Keratinocyte (primary cell): ENCODE results near the gene BMPR1B. TPM values are rescaled to one million over a fixed set of nuclear protein-coding genes. Genes with fewer than 3 reads are reported as not detected.

Experiments
- DNase-seq: peaks from one replicate; pipeline ENCODE4 v3.0.0-alpha.2; 2011; ENCODE audit warnings: low read depth, missing footprints, low spot score
- FAIRE-seq: peaks from 2 replicates; lab custom pipeline; 2011; peaks lifted over from hg19 to GRCh38; lab: Jason Lieb, UNC
- H2AFZ ChIP-seq: 2 replicates; pipeline ENCODE4 v1.6.0; 2012; ENCODE audit warnings: low read length, control low read depth, inconsistent platforms; ENCODE audit not compliant: control insufficient read depth
- H3K27ac ChIP-seq: 2 replicates; pipeline ENCODE4 v1.5.1; 2011; ENCODE audit warnings: low read length; ENCODE audit not compliant: control insufficient read depth, insufficient read depth
- H3K27me3 ChIP-seq: 3 replicates; pipeline ENCODE4 v1.6.0; 2011; ENCODE audit warnings: low read length; ENCODE audit not compliant: control insufficient read depth, insufficient read depth; ENCODE audit errors: extremely low read depth
- H3K36me3 ChIP-seq, 2 experiments: 2 replicates in 1 of 2; 3 replicates in 1 of 2; pipeline ENCODE4 v1.5.1; 2011; ENCODE audit warnings: low read length in 2 of 2, mild to moderate bottlenecking in 1 of 2; ENCODE audit not compliant: control insufficient read depth in 2 of 2, insufficient read depth in 2 of 2; ENCODE audit errors: extremely low read depth in 1 of 2
- H3K4me1 ChIP-seq: 3 replicates; pipeline ENCODE4 v1.5.1; 2011; ENCODE audit warnings: low read length; ENCODE audit not compliant: control insufficient read depth, insufficient read depth; ENCODE audit errors: extremely low read depth
- H3K4me2 ChIP-seq: 3 replicates; pipeline ENCODE4 v1.6.0; 2011; ENCODE audit warnings: low read depth, low read length; ENCODE audit not compliant: control insufficient read depth, insufficient read depth; ENCODE audit errors: extremely low read depth
- H3K4me3 ChIP-seq, 3 experiments: fragments of 200-600 bp in 1 of 3; sonication (generic) in 1 of 3; 2 replicates in 2 of 3; 3 replicates in 1 of 3; pipeline ENCODE4 v1.5.1; 2011 to 2016; ENCODE audit warnings: low read length in 3 of 3, mild to moderate bottlenecking in 3 of 3, control low read depth in 2 of 3, inconsistent platforms in 1 of 3, low read depth in 1 of 3, mixed read lengths in 1 of 3, mixed run types in 1 of 3, moderate library complexity in 1 of 3; ENCODE audit not compliant: control insufficient read depth in 2 of 3, insufficient read depth in 2 of 3; ENCODE audit errors: extremely low read depth in 1 of 3
- H3K79me2 ChIP-seq: 2 replicates; pipeline ENCODE4 v1.6.0; 2012; ENCODE audit warnings: low read length; ENCODE audit not compliant: control insufficient read depth, insufficient read depth
- H3K9ac ChIP-seq: 3 replicates; pipeline ENCODE4 v1.6.0; 2011; ENCODE audit warnings: low read length; ENCODE audit not compliant: control insufficient read depth, insufficient read depth; ENCODE audit errors: extremely low read depth
- H3K9me1 ChIP-seq: 3 replicates; pipeline ENCODE4 v1.6.0; 2011; ENCODE audit warnings: low read length; ENCODE audit not compliant: control insufficient read depth, insufficient read depth; ENCODE audit errors: extremely low read depth
- H3K9me3 ChIP-seq: 2 replicates; pipeline ENCODE4 v1.5.1; 2012; ENCODE audit warnings: low read depth, low read length; ENCODE audit not compliant: control insufficient read depth
- H4K20me1 ChIP-seq: 3 replicates; pipeline ENCODE4 v1.6.0; 2011; ENCODE audit warnings: low read length; ENCODE audit not compliant: control insufficient read depth, insufficient read depth; ENCODE audit errors: extremely low read depth
- EZH2 ChIP-seq: IDR thresholded peaks from one replicate; pipeline ENCODE4 v1.6.1; 2012; ENCODE audit warnings: inconsistent platforms, mild to moderate bottlenecking, low read length, moderate library complexity
- dilution Hi-C: fragments of 300-500 bp; cut with MboI; formaldehyde crosslinking; loops from one replicate; pipeline ENCODE4 v1.7.0; 2020; ENCODE audit warnings: low sequenced_read_pairs; ENCODE audit not compliant: extremely low pct_ligation_motif_present
- polyA plus RNA-seq, 5 experiments: library from polyadenylated mRNA; depleted of rRNA in 3 of 5; stranded (reverse) in 3 of 5; stranded (forward) in 1 of 5; unstranded in 1 of 5; fragments of >200 nt; gene quantifications; 1 replicate in 1 of 5; 2 replicates in 3 of 5; 3 replicates in 1 of 5; pipeline versions ENCODE4 v1.2.1 to v1.2.3, GENCODE V29; 2011 to 2012; ENCODE audit warnings: missing spikeins in 2 of 5, low read depth in 1 of 5, low replicate concordance in 1 of 5
- TF ChIP-seq, protein P1 (sequence below), 3 experiments: IDR thresholded peaks in 1 of 3; conservative IDR thresholded peaks in 1 of 3; optimal IDR thresholded peaks in 1 of 3; 2 replicates in 2 of 3; 3 replicates in 1 of 3; pipeline versions ENCODE3 to v1.5.1; 2011; ENCODE audit warnings: low read length in 3 of 3, mild to moderate bottlenecking in 3 of 3, moderate library complexity in 2 of 3, control low read depth in 1 of 3, inconsistent platforms in 1 of 3; ENCODE audit not compliant: insufficient read depth in 2 of 3; ENCODE audit errors: extremely low read depth in 1 of 3

BMPR1B gene
- polyA plus RNA-seq, 1 donor (not counting 4 experiments of a cell fraction or from before 2014, with no cell fraction given) = 0.89 TPM

DNA sequence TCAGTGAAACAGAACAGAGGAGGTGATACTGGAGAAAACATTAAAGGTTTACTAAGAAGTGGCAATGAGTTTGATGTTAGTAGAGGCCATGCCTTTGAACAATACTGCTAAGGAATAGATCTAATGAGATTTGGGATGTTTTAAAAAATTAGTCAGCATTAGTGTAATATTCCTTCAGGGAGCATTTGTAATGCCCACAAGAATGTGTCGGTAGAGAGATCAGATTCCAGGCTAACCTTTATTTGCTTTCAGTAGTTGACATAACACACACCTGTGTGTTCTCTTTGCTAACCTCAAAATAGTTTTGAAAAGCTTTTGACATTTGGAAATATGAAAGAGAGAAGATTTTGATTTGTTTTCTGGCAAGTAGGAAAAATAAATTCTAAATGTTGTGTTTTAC, 328.8 kb downstream of the BMPR1B start:
- DNase-seq (peak; percentile 33), FAIRE-seq (peak; percentile 84)
- dilution Hi-C loops = no loop called here
- Histone ChIP-seq H3K27me3 (no peaks in the 10 kb centered on the region), H3K9ac (no peak overlapping the region), H3K79me2 (no peaks in the 10 kb centered on the region), H2AFZ (no peak overlapping the region), H3K9me3 (no peaks in the 10 kb centered on the region), H3K4me1 (peaks cover 19% of the 10 kb centered on the region), H3K27ac (no peak overlapping the region), H3K4me3 (no peak overlapping the region), H4K20me1 (no peaks in the 10 kb centered on the region), H3K4me2 (peak overlapping the region; percentile 45), H3K9me1 (no peaks in the 10 kb centered on the region), H3K36me3 (no peaks in the 10 kb centered on the region)
- no peak for TF ChIP-seq EZH2
- TF ChIP-seq, protein P1, sequence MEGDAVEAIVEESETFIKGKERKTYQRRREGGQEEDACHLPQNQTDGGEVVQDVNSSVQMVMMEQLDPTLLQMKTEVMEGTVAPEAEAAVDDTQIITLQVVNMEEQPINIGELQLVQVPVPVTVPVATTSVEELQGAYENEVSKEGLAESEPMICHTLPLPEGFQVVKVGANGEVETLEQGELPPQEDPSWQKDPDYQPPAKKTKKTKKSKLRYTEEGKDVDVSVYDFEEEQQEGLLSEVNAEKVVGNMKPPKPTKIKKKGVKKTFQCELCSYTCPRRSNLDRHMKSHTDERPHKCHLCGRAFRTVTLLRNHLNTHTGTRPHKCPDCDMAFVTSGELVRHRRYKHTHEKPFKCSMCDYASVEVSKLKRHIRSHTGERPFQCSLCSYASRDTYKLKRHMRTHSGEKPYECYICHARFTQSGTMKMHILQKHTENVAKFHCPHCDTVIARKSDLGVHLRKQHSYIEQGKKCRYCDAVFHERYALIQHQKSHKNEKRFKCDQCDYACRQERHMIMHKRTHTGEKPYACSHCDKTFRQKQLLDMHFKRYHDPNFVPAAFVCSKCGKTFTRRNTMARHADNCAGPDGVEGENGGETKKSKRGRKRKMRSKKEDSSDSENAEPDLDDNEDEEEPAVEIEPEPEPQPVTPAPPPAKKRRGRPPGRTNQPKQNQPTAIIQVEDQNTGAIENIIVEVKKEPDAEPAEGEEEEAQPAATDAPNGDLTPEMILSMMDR (optimal IDR thresholded peaks at IDR 0.05 in 1 of 3, IDR thresholded peaks at IDR 0.05 in 1 of 3, conservative IDR thresholded peaks at IDR 0.05 in 1 of 3; ENCODE audit: extremely low read depth in 1 of 3, insufficient read depth in 2 of 3, low read length in 3 of 3) = no peak

DNA sequence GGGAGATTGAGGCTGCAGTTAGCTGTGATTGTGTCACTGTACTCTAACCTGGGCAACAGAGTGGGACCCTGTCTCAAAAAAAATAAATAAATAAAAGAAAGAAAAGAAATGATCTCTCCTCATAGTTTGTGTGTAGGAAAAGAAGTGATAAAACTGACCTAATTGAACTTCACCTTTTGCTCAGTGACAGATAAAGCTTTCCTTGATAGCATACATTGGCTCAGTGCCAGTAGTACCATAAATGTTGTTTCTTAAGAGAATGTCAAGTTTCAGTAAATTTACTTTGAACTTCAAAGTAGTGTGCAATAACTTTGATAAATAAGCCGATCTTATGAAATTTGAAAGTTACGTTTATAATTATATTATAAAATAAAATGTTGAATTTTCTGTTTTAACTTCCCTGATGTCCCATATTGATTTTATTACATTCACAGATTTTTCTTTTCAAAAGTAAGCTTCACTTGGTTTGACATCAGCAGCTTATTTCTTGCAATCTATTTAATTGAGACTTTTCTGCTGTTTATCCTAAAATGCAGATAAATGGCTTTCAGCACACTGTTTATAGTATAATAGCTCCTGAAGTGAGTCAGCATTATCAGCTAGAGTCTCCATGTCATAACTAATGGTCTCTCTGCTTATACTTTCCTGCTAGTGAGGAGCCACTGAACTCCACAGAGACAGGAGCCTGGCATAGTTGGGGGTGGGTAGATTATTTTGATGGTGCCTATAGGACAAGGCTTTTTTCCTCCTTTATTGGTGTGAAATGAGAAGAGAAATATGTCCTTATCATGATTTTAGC, 330.1 kb downstream of the BMPR1B start:
- Histone ChIP-seq H3K9me1 (no peaks in the 10 kb centered on the region), H2AFZ (no peak overlapping the region), H3K36me3 (no peaks in the 10 kb centered on the region), H3K4me2 (no peak overlapping the region), H3K27ac (no peak overlapping the region), H4K20me1 (no peaks in the 10 kb centered on the region), H3K9ac (no peak overlapping the region), H3K79me2 (no peaks in the 10 kb centered on the region), H3K4me1 (peaks cover 19% of the 10 kb centered on the region), H3K27me3 (no peaks in the 10 kb centered on the region), H3K4me3 (no peak overlapping the region), H3K9me3 (no peaks in the 10 kb centered on the region)
- TF ChIP-seq, protein P1 (optimal IDR thresholded peaks at IDR 0.05 in 1 of 3, IDR thresholded peaks at IDR 0.05 in 1 of 3, conservative IDR thresholded peaks at IDR 0.05 in 1 of 3; ENCODE audit: extremely low read depth in 1 of 3, insufficient read depth in 2 of 3, low read length in 3 of 3) = no peak
- TF ChIP-seq EZH2 = no peak
- DNase-seq = no peak
- no peak for FAIRE-seq
- dilution Hi-C loops = no loop called here
